GM18951 (cell line): ENCODE results near the gene SYNPR.

Source experiments
- POLR2A ChIP-seq: IDR thresholded peaks from 4 replicates; pipeline ENCODE4 v1.6.1; 2011; ENCODE audit warnings: mild to moderate bottlenecking; ENCODE audit not compliant: insufficient read length, insufficient read depth; ENCODE audit errors: extremely low read depth
- in situ Hi-C: fragments of 300-500 bp; cut with MboI; formaldehyde crosslinking; loops from one replicate; pipeline ENCODE4 v1.12.0; 2022; ENCODE audit warnings: low sequenced_read_pairs, mixed read lengths, inconsistent platforms; ENCODE audit not compliant: unreplicated experiment

Gene SYNPR

GRCh38 chr3:63333815-63334214 lies 55.7 kb downstream of the SYNPR start:
- in situ Hi-C loops = no loop called here

GRCh38 chr3:63338351-63338750 lies 60.2 kb downstream of the SYNPR start:
- in situ Hi-C loops = no loop called here

More at GRCh38 chr3:63333815-63334214, 55.7 kb downstream of the SYNPR start:
- no peak for TF ChIP-seq POLR2A

GRCh38 chr3:63343674-63344073 lies 65.6 kb downstream of the SYNPR start:
- TF ChIP-seq POLR2A = no peak
- in situ Hi-C loops = no loop called here

More at GRCh38 chr3:63338351-63338750, 60.2 kb downstream of the SYNPR start:
- no peak for TF ChIP-seq POLR2A

- in situ Hi-C loops = no loop called here
Observed at GRCh38 chr3:63344661-63345060, 66.6 kb downstream of the SYNPR start.

GRCh38 chr3:63349583-63350573 lies 71.8 kb downstream of the SYNPR start:
- no peak for TF ChIP-seq POLR2A
- in situ Hi-C loops = loop anchor here (5.0 to 25.0 kb wide), 2 partner anchors 467 to 662 kb away; partner anchors contain the start of genes C3orf49 and PSMD6

More at GRCh38 chr3:63344661-63345060, 66.6 kb downstream of the SYNPR start:
- TF ChIP-seq POLR2A = no peak

GRCh38 chr3:63351159-63352007 lies 73.3 kb downstream of the SYNPR start:
- in situ Hi-C loops = loop anchor here (5.0 to 25.0 kb wide), 2 partner anchors 466 to 661 kb away; partner anchors contain the start of genes C3orf49 and PSMD6
- TF ChIP-seq POLR2A = no peak

GRCh38 chr3:63352008-63352279 lies 73.8 kb downstream of the SYNPR start:
- in situ Hi-C loops = loop anchor here (5.0 to 25.0 kb wide), 2 partner anchors 465 to 660 kb away; partner anchors contain the start of genes C3orf49 and PSMD6
- TF ChIP-seq POLR2A = no peak

GRCh38 chr3:63353383-63353782 lies 75.3 kb downstream of the SYNPR start:
- TF ChIP-seq POLR2A = no peak
- in situ Hi-C loops = loop anchor here (5.0 to 25.0 kb wide), 2 partner anchors 464 to 659 kb away; partner anchors contain the start of genes C3orf49 and PSMD6

- in situ Hi-C loops = loop anchor here (5.0 to 25.0 kb wide), 2 partner anchors 463 to 658 kb away; partner anchors contain the start of genes C3orf49 and PSMD6
- no peak for TF ChIP-seq POLR2A
Observed at GRCh38 chr3:63354160-63354559, 76.1 kb downstream of the SYNPR start.

GRCh38 chr3:63355809-63356208 lies 77.7 kb downstream of the SYNPR start:
- TF ChIP-seq POLR2A = no peak
- in situ Hi-C loops = loop anchor here (25.0 kb wide), 1 partner anchor 656 kb away; the partner anchor contains the start of gene PSMD6

GRCh38 chr3:63364495-63364894 lies 86.4 kb downstream of the SYNPR start:
- TF ChIP-seq POLR2A = no peak
- in situ Hi-C loops = loop anchor here (25.0 kb wide), 1 partner anchor 648 kb away; the partner anchor contains the start of gene PSMD6

- TF ChIP-seq POLR2A = no peak
- in situ Hi-C loops = loop anchor here (25.0 kb wide), 1 partner anchor 647 kb away; the partner anchor contains the start of gene PSMD6
Observed at GRCh38 chr3:63364910-63365309, 86.8 kb downstream of the SYNPR start.
